Measurements from ENCODE around the gene PFN4. TPM values are rescaled to one million over a fixed set of nuclear protein-coding genes. Genes with fewer than 3 reads are reported as not detected.

The PFN4 gene
- total RNA-seq, 1 experiment from 2014 or later = not detected

- DNase-seq (ENCODE audit: low read depth, low spot score) = no peak
- no peaks in the 10 kb centered on the region for H3K27me3 ChIP-seq (ENCODE audit: insufficient read depth, low read length)
- peaks cover 4 to 16% of the 10 kb centered on the region in 2 experiments; a peak in 3 of 4 replicates for H3K4me1 ChIP-seq (ENCODE audit: control insufficient read depth in 1 of 2, insufficient read depth in 2 of 2, low read length in 2 of 2)
- no peak overlapping the region for H3K4me3 ChIP-seq (replicated peaks in 1 of 2; ENCODE audit: low read depth in 1 of 2, low read length in 2 of 2)
- RAD21 ChIA-PET (ENCODE audit: low non-redundant PET in 1 of 2, low total read pairs in 2 of 2, uncharacterized antibody in 2 of 2, unreplicated experiment in 2 of 2) = no interaction called here
- H3K79me2 ChIP-seq (ENCODE audit: insufficient read depth, low read length) = no peaks in the 10 kb centered on the region
- H3K4me2 ChIP-seq (ENCODE audit: low read length) = no peak overlapping the region
- H3K9me3 ChIP-seq (ENCODE audit: control insufficient read depth in 1 of 2, insufficient read depth in 1 of 2, low read depth in 1 of 2, low read length in 2 of 2) = no peaks in the 10 kb centered on the region
- no peak for TF ChIP-seq CEBPB (IDR thresholded peaks at IDR 0.05; ENCODE audit: low read depth)
- no peak for TF ChIP-seq TCF7L2 (IDR thresholded peaks at IDR 0.05; ENCODE audit: borderline replicate concordance, extremely low read depth, insufficient read depth, insufficient read length)
- no peak for TF ChIP-seq ZNF274 (IDR thresholded peaks at IDR 0.05; ENCODE audit: low read depth, low read length)
- no peak for TF ChIP-seq JUND (IDR thresholded peaks at IDR 0.05)
- TF ChIP-seq CBX3 (IDR thresholded peaks at IDR 0.05; ENCODE audit: low read depth) = no peak
- TF ChIP-seq FOSL1 (IDR thresholded peaks at IDR 0.05; ENCODE audit: low read depth) = no peak
- TF ChIP-seq EZH2phosphoT487 (IDR thresholded peaks at IDR 0.05; ENCODE audit: borderline replicate concordance) = no peak
- TF ChIP-seq ATF3 (IDR thresholded peaks at IDR 0.05) = no peak
- TF ChIP-seq EGR1 (IDR thresholded peaks at IDR 0.05; ENCODE audit: low read depth) = no peak
- peak; percentile 42; the same call in 1 of the 2 replicates for ATAC-seq
- POLR2A ChIA-PET = no interaction called here
- H4K20me1 ChIP-seq (ENCODE audit: insufficient read depth) = no peaks in the 10 kb centered on the region
- intact Hi-C loops (cut with micrococcal nuclease) = no loop called here
- H3K36me3 ChIP-seq (ENCODE audit: control insufficient read depth in 1 of 2, insufficient read depth in 2 of 2, low read length in 2 of 2) = no peaks in the 10 kb centered on the region
- H3K9ac ChIP-seq (ENCODE audit: low read length) = no peak overlapping the region
- no peak overlapping the region for H3K27ac ChIP-seq (ENCODE audit: low read depth, low read length)
- BruUV-seq (replicated peaks) = no TSS peak
- no peak overlapping the region for H2AFZ ChIP-seq (ENCODE audit: low read depth, low read length, poor library complexity, severe bottlenecking)
- H3K9me2 ChIP-seq (ENCODE audit: insufficient read depth) = no peaks in the 10 kb centered on the region
- CTCF ChIA-PET = no interaction called here
These were observed 8.1 kb downstream of the PFN4 start for GRCh38 chr2:24115057-24115456.

GRCh38 chr2:24111407-24111901 lies 11.7 kb downstream of the PFN4 start:
- Histone ChIP-seq H3K79me2 (ENCODE audit: insufficient read depth, low read length) (no peaks in the 10 kb centered on the region), H3K36me3 (ENCODE audit: control insufficient read depth in 1 of 2, insufficient read depth in 2 of 2, low read length in 2 of 2) (no peaks in the 10 kb centered on the region), H3K4me2 (ENCODE audit: low read length) (peak overlapping the region; percentile 20; the same call in 1 of the 2 replicates), H3K27me3 (ENCODE audit: insufficient read depth, low read length) (no peaks in the 10 kb centered on the region), H2AFZ (ENCODE audit: low read depth, low read length, poor library complexity, severe bottlenecking) (no peak overlapping the region), H3K4me3 (replicated peaks in 1 of 2; ENCODE audit: low read depth in 1 of 2, low read length in 2 of 2) (no peak overlapping the region), H3K9me3 (ENCODE audit: control insufficient read depth in 1 of 2, insufficient read depth in 1 of 2, low read depth in 1 of 2, low read length in 2 of 2) (no peaks in the 10 kb centered on the region), H3K9me2 (ENCODE audit: insufficient read depth) (no peaks in the 10 kb centered on the region), H3K4me1 (ENCODE audit: control insufficient read depth in 1 of 2, insufficient read depth in 2 of 2, low read length in 2 of 2) (peaks cover 4 to 22% of the 10 kb centered on the region in 2 experiments; a peak in 3 of 4 replicates), H3K9ac (ENCODE audit: low read length) (no peak overlapping the region), H3K27ac (ENCODE audit: low read depth, low read length) (no peak overlapping the region), H4K20me1 (ENCODE audit: insufficient read depth) (no peaks in the 10 kb centered on the region)
- intact Hi-C loops (cut with micrococcal nuclease) = no loop called here
- ATAC-seq (no peak), DNase-seq (ENCODE audit: low read depth, low spot score) (no peak)
- CTCF ChIA-PET = no interaction called here
- RAD21 ChIA-PET (ENCODE audit: low non-redundant PET in 1 of 2, low total read pairs in 2 of 2, uncharacterized antibody in 2 of 2, unreplicated experiment in 2 of 2) = no interaction called here
- no TSS peak for BruUV-seq (replicated peaks)
- POLR2A ChIA-PET = no interaction called here
- no peak for TF ChIP-seq YY1 (IDR thresholded peaks at IDR 0.05; ENCODE audit: extremely low read depth, insufficient replicate concordance, low read depth, low read length)
- TF ChIP-seq EGR1 (IDR thresholded peaks at IDR 0.05; ENCODE audit: low read depth) = no peak
- TF ChIP-seq ATF3 (IDR thresholded peaks at IDR 0.05) = no peak
- TF ChIP-seq POLR2AphosphoS5 (IDR thresholded peaks at IDR 0.05; ENCODE audit: low read depth, low read length) = no peak
- no peak for TF ChIP-seq FOSL1 (IDR thresholded peaks at IDR 0.05; ENCODE audit: low read depth)
- TF ChIP-seq MAX (IDR thresholded peaks at IDR 0.05) = no peak
- no peak for TF ChIP-seq EZH2phosphoT487 (IDR thresholded peaks at IDR 0.05; ENCODE audit: borderline replicate concordance)
- no peak for TF ChIP-seq ZNF274 (IDR thresholded peaks at IDR 0.05; ENCODE audit: low read depth, low read length)
- TF ChIP-seq CTCF (IDR thresholded peaks at IDR 0.05 in 2 of 3, conservative IDR thresholded peaks at IDR 0.05 in 1 of 3; ENCODE audit: borderline replicate concordance in 1 of 3, insufficient read depth in 1 of 3, low read depth in 2 of 3, low read length in 2 of 3) = no peak
- TF ChIP-seq SIN3A (IDR thresholded peaks at IDR 0.05; ENCODE audit: low read depth) = no peak

All from HCT116 (cell line).